HEK293T (cell line): ENCODE data around the gene SORT1.

Source experiments
- ARNT ChIP-seq: fragments of 450-650 bp; IDR thresholded peaks from 2 replicates; pipeline ENCODE4 v1.6.1; 2017; ENCODE audit warnings: mild to moderate bottlenecking
- ELF4 ChIP-seq: fragments of 450-650 bp; IDR thresholded peaks from 2 replicates; pipeline ENCODE4 v1.6.1; 2017; ENCODE audit warnings: antibody characterized with exemption
- SUZ12 ChIP-seq: fragments of 450-650 bp; IDR thresholded peaks from 2 replicates; pipeline ENCODE4 v1.6.1; 2016; ENCODE audit warnings: mild to moderate bottlenecking

DNA sequence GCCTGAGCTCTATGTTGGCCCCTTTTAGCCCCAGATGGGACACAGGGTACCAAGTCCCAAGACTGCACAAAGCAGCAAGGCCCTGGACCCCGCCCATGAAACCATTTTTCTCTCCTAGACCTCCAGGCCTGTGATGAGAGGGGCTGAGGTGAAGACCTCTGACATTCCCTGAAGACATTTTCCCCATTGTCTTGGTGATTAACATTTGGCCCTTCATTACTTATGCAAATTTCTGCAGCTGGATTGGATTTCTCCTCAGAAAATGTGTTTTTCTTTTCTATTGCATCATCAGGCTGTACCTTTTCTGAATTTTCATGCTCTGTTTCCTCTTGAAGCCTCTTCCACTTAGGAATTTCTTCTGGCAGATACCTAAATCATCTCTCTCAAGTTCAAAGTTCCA lies 36.8 kb upstream of the SORT1 start:
- no peak for TF ChIP-seq ARNT
- TF ChIP-seq SUZ12: no peak
- no peak for TF ChIP-seq ELF4
